GM15510 (cell line): Measurements from ENCODE around the gene CLEC17A.

Experiments used
- POLR2A ChIP-seq: IDR thresholded peaks from 3 replicates; pipeline ENCODE4 v1.6.1; 2011; ENCODE audit warnings: borderline replicate concordance; ENCODE audit not compliant: insufficient read length; ENCODE audit errors: extremely low read depth

CLEC17A gene

DNA sequence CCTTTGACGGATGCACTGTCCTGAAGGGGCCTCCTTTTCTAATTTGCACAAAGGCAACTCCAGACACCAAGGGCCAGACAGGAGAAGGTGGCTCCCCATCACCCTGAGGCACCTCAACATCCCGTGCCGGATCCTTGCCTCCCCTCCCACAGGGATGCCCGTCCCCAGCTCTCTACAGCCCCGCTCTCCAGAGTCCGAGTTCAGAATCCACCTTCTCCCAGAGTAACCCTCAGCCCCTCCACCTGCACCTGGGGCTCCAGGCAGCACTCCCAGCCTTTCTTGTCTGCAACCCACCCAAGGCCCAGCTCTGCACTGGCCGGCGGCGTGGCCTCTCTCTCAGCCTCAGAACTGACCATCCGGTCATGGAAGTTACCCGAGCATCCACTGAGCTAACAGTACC lies 15.8 kb upstream of the CLEC17A start:
- TF ChIP-seq POLR2A, result no peak

DNA sequence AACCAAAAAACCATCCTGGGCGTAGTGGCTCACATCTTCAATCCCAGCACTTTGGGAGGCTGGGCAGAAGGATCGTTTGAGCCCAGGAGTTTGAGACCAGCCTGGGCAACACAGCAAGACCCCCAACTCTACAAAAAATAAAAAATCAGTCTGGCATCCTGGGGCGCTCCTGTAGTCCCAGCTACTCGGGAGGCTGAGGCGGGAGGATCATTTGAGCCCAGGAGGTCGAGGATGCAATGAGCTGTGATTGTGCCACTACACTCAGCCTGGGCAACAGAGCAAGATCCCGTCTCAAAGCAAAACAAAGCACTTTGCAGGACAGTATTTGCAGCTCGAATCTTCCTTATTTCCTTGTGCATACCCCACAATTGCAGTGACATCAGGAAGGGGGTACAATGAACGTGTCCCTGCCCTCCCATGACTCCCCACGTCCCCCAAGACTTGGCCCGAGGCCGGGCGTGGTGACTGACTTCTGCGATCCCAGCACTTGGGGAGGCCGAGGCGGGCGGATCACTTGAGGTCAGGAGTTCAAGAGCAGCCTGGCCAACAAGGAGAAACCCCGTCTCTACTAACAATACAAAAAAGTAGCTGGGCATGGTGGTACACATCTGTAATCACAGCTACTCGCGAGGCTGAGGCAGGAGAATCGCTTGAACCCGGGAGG lies 11.9 kb upstream of the CLEC17A start:
- TF ChIP-seq POLR2A, result no peak

DNA sequence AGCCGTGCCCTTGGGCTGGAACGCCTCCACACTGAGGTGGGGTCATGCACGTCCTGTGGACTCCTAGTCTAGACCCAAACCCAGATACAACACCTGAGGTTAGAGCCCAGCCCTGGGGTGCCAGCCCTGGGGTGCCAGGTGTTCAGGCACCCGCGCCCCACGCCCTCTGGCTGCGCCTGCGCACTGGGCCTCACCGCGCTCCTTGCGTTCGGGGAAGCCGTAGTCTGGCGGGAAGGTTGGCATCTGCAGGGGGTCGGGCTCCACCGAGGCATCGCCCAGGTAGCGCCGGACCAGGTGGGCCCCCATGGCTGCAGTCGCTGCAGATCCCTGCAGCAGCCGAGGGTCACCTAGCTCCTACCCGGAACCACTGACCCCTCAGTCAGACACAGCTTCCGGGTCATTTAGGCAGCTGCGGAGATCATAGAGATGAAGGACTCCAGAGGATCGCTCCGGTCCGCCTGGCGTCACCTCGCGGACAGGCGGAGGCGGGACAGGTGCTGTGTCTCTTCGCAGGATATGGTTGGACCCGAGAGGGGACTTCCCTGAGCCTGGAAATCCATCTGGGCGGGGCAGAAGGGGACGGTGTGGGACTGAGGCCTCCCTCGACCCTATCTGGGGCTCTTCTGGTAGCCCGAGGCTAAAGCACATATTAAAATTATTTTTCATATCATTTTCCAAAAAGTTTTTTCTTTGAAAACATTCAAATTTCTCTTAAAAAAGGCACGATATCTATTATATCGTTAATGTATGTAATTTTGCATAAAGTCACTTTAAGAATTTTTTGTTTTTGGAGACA lies 11.0 kb upstream of the CLEC17A start, which contains the start of gene NDUFB7:
Gene NDUFB7, minus strand, starts transcription at position 372 of the 796 bp plus-strand sequence. Its CDS starts 66 bp downstream, at position 306.
- peak; percentile 88 for TF ChIP-seq POLR2A

DNA sequence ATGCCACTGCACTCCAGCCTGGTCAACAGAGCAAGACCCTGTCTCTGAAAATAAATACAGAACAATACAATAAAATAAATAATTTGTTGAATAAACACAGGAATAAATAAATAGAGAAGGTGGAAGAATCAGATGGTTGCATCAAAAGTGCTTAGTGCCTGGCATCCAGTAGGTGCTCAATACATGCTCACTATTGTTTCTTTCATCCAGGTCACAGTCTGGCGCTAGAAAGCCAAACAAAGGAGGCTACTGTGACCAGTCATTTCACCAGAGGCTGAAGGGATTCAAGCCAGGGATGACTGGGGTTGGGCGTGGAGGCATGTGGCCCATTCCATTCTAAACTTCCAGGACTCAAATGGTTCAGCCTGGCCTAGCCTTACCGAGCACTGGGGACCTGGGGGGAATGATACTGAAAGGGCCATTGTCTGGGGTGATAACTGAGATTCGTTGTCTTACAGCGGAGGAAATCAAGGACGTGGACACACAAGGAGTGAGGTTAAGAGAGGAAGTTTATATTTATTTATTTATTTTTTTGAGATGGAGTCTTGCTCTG lies 7.4 kb upstream of the CLEC17A start:
- no peak for TF ChIP-seq POLR2A

DNA sequence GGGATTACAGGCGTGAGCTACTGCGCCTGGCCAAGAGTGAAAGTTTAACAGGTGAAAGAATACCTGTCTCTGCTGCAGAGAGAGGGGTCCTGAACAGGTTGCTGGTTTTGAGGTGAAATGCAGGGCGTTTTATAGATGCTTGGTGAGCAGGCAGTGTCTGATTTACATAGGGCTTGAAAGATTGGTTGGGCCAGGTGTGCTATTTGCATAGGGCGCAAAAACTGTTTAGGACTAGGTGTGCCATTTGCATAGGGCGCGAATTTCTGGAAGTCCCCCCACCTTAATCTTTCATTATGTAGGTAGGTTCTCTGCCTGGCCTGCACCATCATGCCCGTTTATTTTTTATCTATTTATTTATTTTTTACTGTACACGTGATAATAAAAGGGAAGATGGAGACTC lies 6.5 kb upstream of the CLEC17A start:
- TF ChIP-seq POLR2A, result no peak

DNA sequence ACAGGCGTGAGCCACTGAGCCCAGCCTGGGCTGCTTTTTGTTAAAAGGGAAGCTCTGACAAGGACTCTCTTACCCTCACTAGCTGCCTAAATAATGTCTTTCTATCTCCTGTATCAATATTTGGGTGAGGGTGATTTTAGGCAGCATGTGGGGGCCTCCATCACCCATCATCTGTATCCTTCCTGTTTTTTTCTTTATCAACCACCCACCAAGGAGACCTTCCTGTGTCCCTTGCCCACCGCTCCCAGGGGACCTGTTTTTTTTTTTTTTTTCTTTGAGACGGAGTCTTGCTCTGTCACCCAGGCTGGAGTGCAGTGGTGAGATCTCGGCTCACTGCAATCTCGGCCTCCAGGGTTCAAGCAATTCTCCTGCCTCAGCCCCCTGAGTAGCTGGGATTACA lies 5.6 kb upstream of the CLEC17A start:
- no peak for TF ChIP-seq POLR2A

DNA sequence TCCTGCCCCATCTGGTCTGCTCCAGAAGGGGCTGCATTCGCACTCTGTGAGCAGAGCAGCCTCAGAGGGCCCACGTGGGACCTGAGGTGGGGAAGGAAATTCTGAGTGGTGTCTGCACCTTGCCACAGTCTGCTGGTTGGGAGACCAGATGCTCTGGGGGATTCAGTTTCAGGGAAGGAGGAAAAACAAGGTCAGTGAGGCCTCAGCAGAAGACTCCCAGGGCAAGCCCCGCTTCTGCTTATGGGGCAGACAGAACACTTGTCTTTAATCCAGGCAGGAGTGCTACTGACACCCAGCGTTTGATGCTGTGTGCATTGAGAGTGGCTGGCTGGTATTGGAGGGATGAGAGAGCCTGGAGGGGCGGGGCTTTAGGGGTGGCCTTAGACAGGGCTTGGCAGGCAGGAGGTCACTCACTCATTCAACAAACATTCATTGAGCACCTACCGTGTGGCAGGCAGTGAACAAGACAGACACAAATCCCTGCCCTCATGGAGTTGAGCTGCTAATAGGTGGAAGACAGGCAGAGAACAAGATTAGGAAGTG lies 4.9 kb upstream of the CLEC17A start:
- no peak for TF ChIP-seq POLR2A

DNA sequence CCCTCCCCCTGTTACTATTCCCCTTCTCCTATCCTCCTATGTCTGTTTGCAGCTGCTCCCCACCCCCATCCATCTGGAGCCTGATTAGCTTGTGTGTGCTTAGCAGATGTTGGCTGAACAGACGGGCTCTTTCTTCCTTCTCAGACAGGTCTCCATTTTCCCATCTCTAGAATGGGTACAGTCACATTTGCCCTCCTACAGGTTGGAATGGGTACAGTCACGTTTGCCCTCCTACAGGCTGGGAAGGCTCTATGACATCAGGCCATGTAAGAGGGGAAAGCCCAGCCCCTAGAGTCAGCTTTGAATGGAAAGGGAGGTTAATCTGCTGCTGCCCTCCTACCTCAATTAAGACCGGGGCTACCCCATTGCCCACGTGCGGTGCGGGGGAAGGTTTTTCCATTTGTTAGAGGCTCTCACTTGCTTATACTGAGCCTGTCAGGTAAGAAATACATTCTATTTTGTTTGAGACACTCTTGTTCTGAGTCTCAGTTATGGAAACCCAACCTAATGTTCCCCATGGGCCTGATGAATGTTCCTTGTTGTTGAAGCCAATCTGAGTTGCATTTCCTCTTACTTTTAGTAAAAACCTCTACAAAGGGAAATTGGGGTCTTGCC lies 2.2 kb upstream of the CLEC17A start:
- TF ChIP-seq POLR2A, result no peak

DNA sequence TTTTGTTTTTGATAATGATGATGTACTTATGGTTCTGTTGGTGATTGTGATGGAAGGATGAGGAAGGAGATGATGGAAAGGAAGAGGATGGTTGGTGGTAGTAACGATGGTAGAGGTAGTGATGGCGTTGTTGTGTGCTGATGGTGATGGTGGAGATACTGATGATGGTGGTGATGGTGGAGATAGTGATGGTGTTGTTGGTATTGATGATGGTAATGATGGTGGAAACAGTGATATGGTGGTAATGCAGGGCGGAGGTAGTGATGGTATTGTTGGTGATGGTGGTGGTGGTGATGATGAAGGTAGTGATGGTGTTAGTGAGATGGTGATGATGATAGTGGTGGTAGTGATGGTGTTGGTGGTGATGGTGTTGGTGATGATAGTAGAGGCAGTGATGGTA lies 12.7 kb downstream of the CLEC17A start:
- TF ChIP-seq POLR2A, result no peak

DNA sequence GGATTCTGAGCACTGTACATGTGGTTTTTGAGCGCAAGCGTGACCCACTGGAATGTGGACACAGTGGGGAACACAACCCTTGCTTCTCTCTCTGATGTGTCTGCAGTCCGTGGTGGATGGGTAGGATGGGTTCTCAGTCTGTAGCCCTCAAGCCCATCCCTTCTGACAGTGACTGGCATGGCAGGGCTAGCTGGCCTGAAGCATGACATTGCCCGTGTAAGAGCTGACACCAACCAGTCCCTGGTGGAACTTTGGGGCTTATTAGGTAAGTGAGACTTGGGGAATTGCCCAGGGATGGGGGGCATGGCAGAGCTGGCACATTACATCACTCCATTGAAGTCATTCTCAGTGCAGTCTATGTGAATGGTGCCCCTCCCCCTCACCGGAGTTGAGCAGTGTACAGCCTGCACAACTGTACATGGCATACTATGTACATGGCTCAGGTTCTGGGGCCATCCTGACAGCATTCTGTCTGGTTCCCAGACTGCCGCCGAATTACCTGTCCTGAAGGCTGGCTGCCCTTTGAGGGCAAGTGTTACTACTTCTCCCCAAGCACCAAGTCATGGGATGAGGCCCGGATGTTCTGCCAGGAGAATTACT lies 16.8 kb downstream of the CLEC17A start:
- no peak for TF ChIP-seq POLR2A

DNA sequence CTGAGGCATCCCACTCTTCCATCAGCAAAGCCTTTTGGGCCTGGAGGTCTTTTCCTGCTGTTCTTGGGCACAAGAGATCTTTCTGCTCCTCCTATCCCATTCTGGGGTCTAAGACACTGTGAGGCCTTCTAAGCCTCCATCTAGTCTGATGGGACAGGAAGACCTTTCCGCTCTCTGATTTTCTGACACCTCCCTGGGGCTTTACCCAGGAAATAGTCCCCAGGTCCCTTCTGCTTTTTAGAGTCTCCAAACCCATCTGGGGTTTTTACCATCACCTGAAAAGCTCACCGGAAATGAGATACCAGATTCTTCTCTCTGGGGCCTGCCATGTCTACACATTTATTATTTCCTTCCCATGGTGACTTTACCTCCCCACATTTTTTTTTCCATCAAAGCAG lies 21.1 kb downstream of the CLEC17A start:
- TF ChIP-seq POLR2A, result no peak

DNA sequence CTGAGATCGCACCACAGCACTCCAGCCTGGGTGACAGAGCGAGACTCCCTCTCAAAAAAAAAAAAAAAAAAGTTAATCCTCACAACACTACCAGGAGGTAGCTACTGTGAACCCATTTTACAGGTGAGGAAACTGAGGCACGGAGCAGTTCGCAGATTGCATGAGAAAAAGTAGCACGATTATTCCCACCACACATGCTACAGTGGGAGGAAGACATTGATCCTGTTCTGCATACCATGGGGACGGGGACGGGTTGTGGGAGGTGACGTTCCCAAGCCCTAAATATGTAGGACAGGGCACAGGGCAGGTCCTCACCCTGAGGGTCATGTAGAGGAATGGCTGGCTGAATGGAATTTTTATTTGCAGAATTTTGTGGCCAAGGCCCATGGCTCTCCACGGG lies 23.7 kb downstream of the CLEC17A start:
- TF ChIP-seq POLR2A, result no peak

DNA sequence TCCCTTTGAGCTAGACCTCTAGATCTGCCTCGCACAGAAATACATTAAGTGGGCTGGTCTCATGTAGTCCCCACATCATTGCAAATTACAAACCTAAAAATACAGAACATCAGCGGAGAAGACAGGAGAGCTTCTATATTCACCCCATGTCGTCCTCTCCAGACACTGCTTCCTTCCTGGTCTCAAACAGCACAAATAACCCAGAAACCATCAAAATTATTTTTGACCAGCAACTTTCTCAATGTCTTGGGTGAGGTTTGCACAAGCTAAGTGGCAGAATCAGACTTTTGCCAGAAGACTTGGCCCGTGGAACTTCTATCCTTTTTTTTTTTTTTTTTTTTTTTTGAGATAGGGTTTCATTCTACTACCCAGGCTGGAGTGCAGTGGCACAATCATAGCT lies 28.2 kb downstream of the CLEC17A start:
- TF ChIP-seq POLR2A, result no peak

DNA sequence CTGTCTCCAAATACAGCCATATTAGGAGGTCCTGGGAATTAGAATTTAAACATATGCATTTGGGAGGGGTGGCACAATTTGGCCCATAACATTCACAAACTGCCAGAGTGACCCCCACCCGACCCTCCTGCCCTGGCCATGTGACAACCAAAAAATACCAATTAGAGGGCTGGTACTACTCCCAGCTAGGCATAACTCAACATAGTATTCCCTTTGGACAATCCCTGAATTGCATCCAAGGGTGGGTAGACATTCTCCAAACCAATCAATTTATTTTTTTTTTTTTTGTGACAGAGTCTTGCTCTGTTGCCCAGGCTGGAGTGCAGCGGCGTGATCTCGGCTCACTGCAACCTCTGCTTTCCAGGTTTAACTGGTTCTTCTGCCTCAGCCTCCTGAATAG lies 29.8 kb downstream of the CLEC17A start:
- TF ChIP-seq POLR2A, result no peak

DNA sequence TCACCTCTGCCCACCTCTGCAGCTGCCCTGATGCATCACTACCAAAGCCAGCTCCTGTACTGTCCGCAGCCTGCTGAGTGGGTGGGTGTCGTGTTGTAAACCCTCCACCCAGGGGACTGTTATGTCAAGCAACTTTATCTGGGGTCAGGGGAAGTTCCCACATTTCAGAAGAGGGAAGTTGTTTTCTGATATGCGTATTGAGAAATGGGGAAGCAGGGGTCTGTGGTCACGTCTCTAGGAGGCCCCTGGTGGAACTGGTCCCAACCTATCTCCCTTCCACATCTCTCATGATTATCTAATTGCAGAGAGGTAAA lies 31.2 kb downstream of the CLEC17A start:
- no peak for TF ChIP-seq POLR2A

DNA sequence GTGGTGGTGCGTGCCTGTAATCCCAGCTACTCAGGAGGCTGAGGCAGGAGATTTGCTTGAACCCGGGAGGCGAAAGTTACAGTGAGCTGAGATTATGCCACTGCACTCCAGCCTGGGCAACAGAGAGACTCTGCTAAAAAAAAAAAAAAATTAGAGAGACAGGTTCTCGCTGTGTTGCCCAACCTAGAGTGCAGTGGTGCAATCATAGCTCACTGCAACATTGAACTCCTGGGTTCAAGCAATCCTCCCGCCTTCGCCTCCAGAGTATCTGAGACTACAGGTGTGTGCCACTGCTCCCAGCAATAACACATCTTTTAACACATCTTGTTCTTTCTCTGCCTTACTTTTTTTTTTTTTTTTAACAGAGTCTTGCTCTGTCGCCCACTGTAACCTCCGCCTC lies 32.7 kb downstream of the CLEC17A start:
- TF ChIP-seq POLR2A, result no peak

DNA sequence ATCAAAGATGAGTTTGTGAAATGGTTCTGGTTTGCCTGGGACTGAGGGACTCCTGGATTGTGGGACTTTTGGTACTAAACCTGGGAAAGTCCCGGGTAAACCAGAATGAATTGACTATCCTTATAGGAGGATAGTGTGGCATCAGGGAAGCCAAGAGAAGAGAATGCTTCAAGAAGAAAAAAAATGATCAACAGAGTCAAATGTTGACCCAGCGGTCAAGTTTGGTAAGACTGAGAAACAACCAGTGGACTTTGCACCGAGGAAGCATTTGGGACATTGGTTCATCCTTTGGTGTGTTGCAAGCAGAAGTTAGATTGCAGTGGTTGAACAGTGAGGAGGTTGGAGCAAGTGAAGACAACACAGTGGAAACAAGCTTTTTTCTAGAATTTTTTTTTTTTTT lies 33.5 kb downstream of the CLEC17A start:
- no peak for TF ChIP-seq POLR2A
